Aorta (tissue), 5 donors: ENCODE results near the gene RUNX1. TPM values are rescaled to one million over a fixed set of nuclear protein-coding genes. Genes with fewer than 3 reads are reported as not detected.

Experiments used
- ATAC-seq: fragments of 200-7000 bp; cut with Tn5 transposase; one replicate; pipeline ENCODE4 v1.9.1; 2022; ENCODE audit warnings: moderate library complexity; ENCODE audit not compliant: low FRiP score
- DNase-seq, 2 donors: peaks; one replicate each; pipeline ENCODE4 v3.0.0-alpha.2; 2020
- H3K27ac ChIP-seq, 2 donors: one replicate each; pipeline ENCODE4 v1.5.1; 2013; ENCODE audit warnings: low read length in 2 of 2, mild to moderate bottlenecking in 2 of 2, moderate library complexity in 2 of 2, control low read depth in 1 of 2, inconsistent platforms in 1 of 2, low read depth in 1 of 2
- H3K27me3 ChIP-seq, 2 donors: one replicate each; pipeline ENCODE4 v1.6.1; 2013; ENCODE audit warnings: control low read depth in 1 of 2, low read length in 1 of 2, mild to moderate bottlenecking in 1 of 2, moderate library complexity in 1 of 2; ENCODE audit not compliant: insufficient read depth in 2 of 2, control insufficient read depth in 1 of 2
- H3K36me3 ChIP-seq, 2 donors: one replicate each; pipeline ENCODE4 v1.6.1; 2013; ENCODE audit warnings: control low read depth in 1 of 2, low read length in 1 of 2, mild to moderate bottlenecking in 1 of 2; ENCODE audit not compliant: insufficient read depth in 2 of 2, control insufficient read depth in 1 of 2
- H3K4me1 ChIP-seq, 2 donors: one replicate each; pipeline ENCODE4 v1.6.1; 2013; ENCODE audit warnings: low read length in 2 of 2, control low read depth in 1 of 2, mild to moderate bottlenecking in 1 of 2, moderate library complexity in 1 of 2; ENCODE audit not compliant: insufficient read depth in 2 of 2, control insufficient read depth in 1 of 2
- H3K4me3 ChIP-seq, 2 donors: one replicate each; pipeline ENCODE4 v1.5.1; 2013; ENCODE audit warnings: low read length in 2 of 2, control low read depth in 1 of 2, mild to moderate bottlenecking in 1 of 2
- H3K9me3 ChIP-seq: one replicate; pipeline ENCODE4 v1.6.1; 2013; ENCODE audit warnings: mild to moderate bottlenecking, low read length; ENCODE audit not compliant: control insufficient read depth
- WGBS, 2 donors: extraction: QIAGEN DNeasy Blood & Tissue Kit; methylation state at CpG; one replicate each; pipeline ENCODE4 v1.1.7; 2013; 5-methylcytosine and 5-hydroxymethylcytosine counted together
- intact Hi-C, 2 donors: fragments of 100-400 bp; cut with DNase I; formaldehyde crosslinking; loops; one replicate each; pipeline versions ENCODE4 v1.14.2 to v1.15.0; 2022
- polyA plus RNA-seq, 2 donors: library from polyadenylated mRNA; stranded (reverse); fragments of 200-250 nt; gene quantifications; one replicate each; pipeline ENCODE4 v1.2.3, GENCODE V29; 2013
- total RNA-seq, 2 donors: library from RNA; stranded (reverse); fragmentation: NEBNext Ultra II Directional; extraction: Animal tissue kit (Norgen Biotek cat#: 25700); gene quantifications; one replicate each; pipeline ENCODE4 v1.2.1, GENCODE V29; 2021
- donor health status: healthy with polysubstance abuse.
- donor health status: Bipolar disorder and iron deficiency.
- donor health status: DM: no; HTN: no; CAD: no.
- donor health status: DM: no; HTN: no; CAD: no.
- donor health status: DM: yes; HTN: yes; CAD: no.

RUNX1 gene
- total and polyA plus RNA-seq, 4 donors: 2.9 to 128 (median 31.6) TPM

GRCh38 chr21:34983680-34984086 is 65.4 kb downstream of the RUNX1 start:
- Histone ChIP-seq H3K27me3 (no peaks in the 10 kb centered on the region), H3K4me1 (peaks cover 0 to 3% of the 10 kb centered on the region in 2 donors), H3K9me3 (no peaks in the 10 kb centered on the region), H3K36me3 (no peaks in the 10 kb centered on the region), H3K27ac (no peak overlapping the region), H3K4me3 (no peak overlapping the region)
- ATAC-seq (no peak), DNase-seq (no peak)
- intact Hi-C loops: no loop called here

- no peak for ATAC-seq
- no peaks in the 10 kb centered on the region for H3K36me3 ChIP-seq
- H3K4me1 ChIP-seq: peaks cover 0 to 3% of the 10 kb centered on the region in 2 donors
- no peaks in the 10 kb centered on the region for H3K9me3 ChIP-seq
- no peak overlapping the region for H3K4me3 ChIP-seq
- no peaks in the 10 kb centered on the region for H3K27me3 ChIP-seq
- 92 to 96% methylated on average over 7 of the region's 7 CpGs for WGBS, 2 donors
- intact Hi-C loops: no loop called here
- no peak for DNase-seq
- H3K27ac ChIP-seq: no peak overlapping the region
Observed at GRCh38 chr21:34981791-34982190, 67.3 kb downstream of the RUNX1 start.

- Histone ChIP-seq H3K9me3 (no peaks in the 10 kb centered on the region), H3K27ac (no peak overlapping the region), H3K27me3 (no peaks in the 10 kb centered on the region), H3K36me3 (no peaks in the 10 kb centered on the region), H3K4me1 (peaks cover 0 to 3% of the 10 kb centered on the region in 2 donors), H3K4me3 (no peak overlapping the region)
- ATAC-seq (no peak), DNase-seq (no peak)
- intact Hi-C loops: no loop called here
- 26 to 27% methylated on average over 8 of the region's 8 CpGs for WGBS, 2 donors
Observed at GRCh38 chr21:34980423-34981115, 68.5 kb downstream of the RUNX1 start.

- no peak overlapping the region for H3K4me3 ChIP-seq
- no peaks in the 10 kb centered on the region for H3K27me3 ChIP-seq
- H3K4me1 ChIP-seq: peaks cover 0 to 3% of the 10 kb centered on the region in 2 donors
- WGBS, 2 donors: 32 to 52% methylated on average over 4 of the region's 4 CpGs
- no peaks in the 10 kb centered on the region for H3K36me3 ChIP-seq
- DNase-seq (no peak), ATAC-seq (no peak)
- H3K27ac ChIP-seq: no peak overlapping the region
- H3K9me3 ChIP-seq: no peaks in the 10 kb centered on the region
- intact Hi-C loops: no loop called here
Observed at GRCh38 chr21:34979383-34979782, 69.7 kb downstream of the RUNX1 start.

GRCh38 chr21:34977333-34977732 is 71.8 kb downstream of the RUNX1 start:
- no peaks in the 10 kb centered on the region for H3K27me3 ChIP-seq
- intact Hi-C loops: no loop called here
- DNase-seq (no peak), ATAC-seq (no peak)
- H3K27ac ChIP-seq: no peak overlapping the region
- 93 to 95% methylated on average over 1 of the region's 1 CpG for WGBS, 2 donors
- H3K36me3 ChIP-seq: no peaks in the 10 kb centered on the region
- H3K9me3 ChIP-seq: no peaks in the 10 kb centered on the region
- H3K4me3 ChIP-seq: no peak overlapping the region
- H3K4me1 ChIP-seq: peaks cover 0 to 3% of the 10 kb centered on the region in 2 donors

- H3K4me1 ChIP-seq: no peaks in the 10 kb centered on the region
- 74 to 78% methylated on average over 11 of the region's 11 CpGs for WGBS, 2 donors
- H3K9me3 ChIP-seq: no peaks in the 10 kb centered on the region
- no peak for ATAC-seq
- no peaks in the 10 kb centered on the region for H3K27me3 ChIP-seq
- no peaks in the 10 kb centered on the region for H3K36me3 ChIP-seq
- no peak overlapping the region for H3K4me3 ChIP-seq
- H3K27ac ChIP-seq: no peak overlapping the region
- intact Hi-C loops: no loop called here
- DNase-seq: no peak
Observed at GRCh38 chr21:34974162-34974981, 74.7 kb downstream of the RUNX1 start.

GRCh38 chr21:34973685-34974084 is 75.4 kb downstream of the RUNX1 start:
- no peak overlapping the region for H3K4me3 ChIP-seq
- ATAC-seq (no peak), DNase-seq (no peak)
- intact Hi-C loops: no loop called here
- H3K36me3 ChIP-seq: no peaks in the 10 kb centered on the region
- no peaks in the 10 kb centered on the region for H3K27me3 ChIP-seq
- H3K27ac ChIP-seq: no peak overlapping the region
- H3K4me1 ChIP-seq: no peaks in the 10 kb centered on the region
- no peaks in the 10 kb centered on the region for H3K9me3 ChIP-seq
- 79 to 90% methylated on average over 3 of the region's 3 CpGs for WGBS, 2 donors

GRCh38 chr21:34971656-34972055 is 77.4 kb downstream of the RUNX1 start:
- Histone ChIP-seq H3K9me3 (no peaks in the 10 kb centered on the region), H3K4me3 (no peak overlapping the region), H3K27me3 (no peaks in the 10 kb centered on the region), H3K27ac (no peak overlapping the region), H3K4me1 (no peaks in the 10 kb centered on the region), H3K36me3 (no peaks in the 10 kb centered on the region)
- ATAC-seq (no peak), DNase-seq (no peak)
- intact Hi-C loops: no loop called here
- WGBS, 2 donors: 98 to 100% methylated on average over 1 of the region's 1 CpG

- ATAC-seq (no peak), DNase-seq (no peak)
- 83 to 93% methylated on average over 4 of the region's 4 CpGs for WGBS, 2 donors
- H3K4me3 ChIP-seq: no peak overlapping the region
- no peaks in the 10 kb centered on the region for H3K4me1 ChIP-seq
- intact Hi-C loops: no loop called here
- H3K27ac ChIP-seq: no peak overlapping the region
- no peaks in the 10 kb centered on the region for H3K9me3 ChIP-seq
- no peaks in the 10 kb centered on the region for H3K36me3 ChIP-seq
- H3K27me3 ChIP-seq: no peaks in the 10 kb centered on the region
Observed at GRCh38 chr21:34970566-34970965, 78.5 kb downstream of the RUNX1 start.
